ENCODE results near the gene ABCC4. TPM values are rescaled to one million over a fixed set of nuclear protein-coding genes. Genes with fewer than 3 reads are reported as not detected.
"Not testable (repeated sequence)": the region's sequence is repeated elsewhere in the genome, so short reads cannot be mapped to it uniquely, and the experiment has no call there.

ABCC4 gene
- total RNA-seq, 1 experiment from 2014 or later = 3.7 TPM

GRCh38 chr13:95279016-95279415 lies 22.2 kb downstream of the ABCC4 start:
- Histone ChIP-seq H3K36me3 (replicated peaks; ENCODE audit: control insufficient read depth, insufficient read depth, low read length) (no peaks in the 10 kb centered on the region), H3K4me3 (ENCODE audit: insufficient read depth, low read depth, low read length) (no peak overlapping the region), H3K27me3 (ENCODE audit: control insufficient read depth, insufficient read depth, low read length) (no peaks in the 10 kb centered on the region)
- DNase-seq = no peak

- no peak overlapping the region for H3K4me3 ChIP-seq (ENCODE audit: insufficient read depth, low read depth, low read length)
- no peak for DNase-seq
- H3K36me3 ChIP-seq (replicated peaks; ENCODE audit: control insufficient read depth, insufficient read depth, low read length) = no peaks in the 10 kb centered on the region
- no peaks in the 10 kb centered on the region for H3K27me3 ChIP-seq (ENCODE audit: control insufficient read depth, insufficient read depth, low read length)
These were observed 25.2 kb downstream of the ABCC4 start for GRCh38 chr13:95276037-95276505.

GRCh38 chr13:95275322-95276036 lies 25.8 kb downstream of the ABCC4 start:
- Histone ChIP-seq H3K4me3 (ENCODE audit: insufficient read depth, low read depth, low read length) (no peak overlapping the region), H3K36me3 (replicated peaks; ENCODE audit: control insufficient read depth, insufficient read depth, low read length) (no peaks in the 10 kb centered on the region), H3K27me3 (ENCODE audit: control insufficient read depth, insufficient read depth, low read length) (no peaks in the 10 kb centered on the region)
- no peak for DNase-seq

- H3K4me3 ChIP-seq (ENCODE audit: insufficient read depth, low read depth, low read length); H3K36me3 ChIP-seq (replicated peaks; ENCODE audit: control insufficient read depth, insufficient read depth, low read length); DNase-seq; H3K27me3 ChIP-seq (ENCODE audit: control insufficient read depth, insufficient read depth, low read length): not testable (repeated sequence)
These were observed 27.6 kb downstream of the ABCC4 start for GRCh38 chr13:95273592-95274132.

- not testable (repeated sequence) for H3K27me3 ChIP-seq (ENCODE audit: control insufficient read depth, insufficient read depth, low read length); H3K4me3 ChIP-seq (ENCODE audit: insufficient read depth, low read depth, low read length); H3K36me3 ChIP-seq (replicated peaks; ENCODE audit: control insufficient read depth, insufficient read depth, low read length); DNase-seq
These were observed 29.2 kb downstream of the ABCC4 start for GRCh38 chr13:95272076-95272475.

GRCh38 chr13:95269756-95270155 lies 31.5 kb downstream of the ABCC4 start:
- DNase-seq = no peak
- no peaks in the 10 kb centered on the region for H3K36me3 ChIP-seq (replicated peaks; ENCODE audit: control insufficient read depth, insufficient read depth, low read length)
- no peaks in the 10 kb centered on the region for H3K27me3 ChIP-seq (ENCODE audit: control insufficient read depth, insufficient read depth, low read length)
- H3K4me3 ChIP-seq (ENCODE audit: insufficient read depth, low read depth, low read length) = no peak overlapping the region

- H3K4me3 ChIP-seq (ENCODE audit: insufficient read depth, low read depth, low read length); DNase-seq; H3K27me3 ChIP-seq (ENCODE audit: control insufficient read depth, insufficient read depth, low read length); H3K36me3 ChIP-seq (replicated peaks; ENCODE audit: control insufficient read depth, insufficient read depth, low read length): not testable (repeated sequence)
These were observed 32.7 kb downstream of the ABCC4 start for GRCh38 chr13:95268343-95269065.

GRCh38 chr13:95267662-95268342 lies 33.4 kb downstream of the ABCC4 start:
- no peaks in the 10 kb centered on the region for H3K27me3 ChIP-seq (ENCODE audit: control insufficient read depth, insufficient read depth, low read length)
- no peaks in the 10 kb centered on the region for H3K36me3 ChIP-seq (replicated peaks; ENCODE audit: control insufficient read depth, insufficient read depth, low read length)
- H3K4me3 ChIP-seq (ENCODE audit: insufficient read depth, low read depth, low read length) = no peak overlapping the region
- DNase-seq = no peak

- no peak overlapping the region for H3K4me3 ChIP-seq (ENCODE audit: insufficient read depth, low read depth, low read length)
- DNase-seq = no peak
- no peaks in the 10 kb centered on the region for H3K27me3 ChIP-seq (ENCODE audit: control insufficient read depth, insufficient read depth, low read length)
- no peaks in the 10 kb centered on the region for H3K36me3 ChIP-seq (replicated peaks; ENCODE audit: control insufficient read depth, insufficient read depth, low read length)
These were observed 37.0 kb downstream of the ABCC4 start for GRCh38 chr13:95264225-95264624.

- H3K4me3 ChIP-seq (ENCODE audit: insufficient read depth, low read depth, low read length) = no peak overlapping the region
- no peaks in the 10 kb centered on the region for H3K36me3 ChIP-seq (replicated peaks; ENCODE audit: control insufficient read depth, insufficient read depth, low read length)
- DNase-seq = no peak
- no peaks in the 10 kb centered on the region for H3K27me3 ChIP-seq (ENCODE audit: control insufficient read depth, insufficient read depth, low read length)
These were observed 38.3 kb downstream of the ABCC4 start for GRCh38 chr13:95262837-95263384.

GRCh38 chr13:95261956-95262355 lies 39.3 kb downstream of the ABCC4 start:
- DNase-seq = no peak
- no peak overlapping the region for H3K4me3 ChIP-seq (ENCODE audit: insufficient read depth, low read depth, low read length)
- H3K27me3 ChIP-seq (ENCODE audit: control insufficient read depth, insufficient read depth, low read length) = no peaks in the 10 kb centered on the region
- H3K36me3 ChIP-seq (replicated peaks; ENCODE audit: control insufficient read depth, insufficient read depth, low read length) = no peaks in the 10 kb centered on the region

GRCh38 chr13:95260031-95260525 lies 41.2 kb downstream of the ABCC4 start:
- no peaks in the 10 kb centered on the region for H3K27me3 ChIP-seq (ENCODE audit: control insufficient read depth, insufficient read depth, low read length)
- H3K4me3 ChIP-seq (ENCODE audit: insufficient read depth, low read depth, low read length) = no peak overlapping the region
- no peak for DNase-seq
- no peaks in the 10 kb centered on the region for H3K36me3 ChIP-seq (replicated peaks; ENCODE audit: control insufficient read depth, insufficient read depth, low read length)

- no peaks in the 10 kb centered on the region for H3K27me3 ChIP-seq (ENCODE audit: control insufficient read depth, insufficient read depth, low read length)
- H3K4me3 ChIP-seq (ENCODE audit: insufficient read depth, low read depth, low read length) = no peak overlapping the region
- no peak for DNase-seq
- no peaks in the 10 kb centered on the region for H3K36me3 ChIP-seq (replicated peaks; ENCODE audit: control insufficient read depth, insufficient read depth, low read length)
These were observed 42.5 kb downstream of the ABCC4 start for GRCh38 chr13:95258619-95259194.

- Histone ChIP-seq H3K27me3 (ENCODE audit: control insufficient read depth, insufficient read depth, low read length) (no peaks in the 10 kb centered on the region), H3K4me3 (ENCODE audit: insufficient read depth, low read depth, low read length) (no peak overlapping the region), H3K36me3 (replicated peaks; ENCODE audit: control insufficient read depth, insufficient read depth, low read length) (no peaks in the 10 kb centered on the region)
- DNase-seq = no peak
These were observed 43.2 kb downstream of the ABCC4 start for GRCh38 chr13:95258098-95258497.

Measured in H7 (cell line).